GM13976 (cell line): ENCODE results near the gene DGKB.

ENCODE experiments used
- DNase-seq: peaks from one replicate; pipeline ENCODE4 v3.0.0; 2012; ENCODE audit warnings: low spot score
- in situ Hi-C: fragments of 300-500 bp; cut with MboI; formaldehyde crosslinking; loops from one replicate; pipeline ENCODE4 v1.12.0; 2022; ENCODE audit warnings: low sequenced_read_pairs, mixed read lengths, inconsistent platforms; ENCODE audit not compliant: unreplicated experiment
- TF ChIP-seq, protein P1 (sequence below): IDR thresholded peaks from 2 replicates; pipeline ENCODE4 v1.5.1; 2012; ENCODE audit warnings: borderline replicate concordance, mild to moderate bottlenecking; ENCODE audit not compliant: insufficient read depth; ENCODE audit errors: extremely low read depth, missing control alignments, control extremely low read depth

Gene DGKB

DNA sequence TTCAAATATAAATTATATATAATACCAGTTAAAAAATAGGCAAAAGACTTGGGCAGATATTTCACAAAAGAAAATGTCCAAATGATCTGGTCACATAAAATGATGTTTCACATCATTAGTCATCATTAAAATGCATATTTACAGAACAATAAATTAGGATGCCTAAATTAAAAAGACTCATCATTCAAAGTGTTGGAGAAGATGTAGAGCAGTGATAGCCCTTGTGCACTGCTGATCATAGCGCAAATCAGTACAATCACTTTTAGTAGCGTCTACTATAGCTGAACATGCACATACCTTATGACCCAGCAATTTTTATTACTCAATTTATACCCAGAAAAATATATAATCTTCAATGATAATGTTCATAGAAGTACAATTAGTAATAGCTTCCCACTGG, 579.8 kb downstream of the DGKB start:
- in situ Hi-C loops = no loop called here
- DNase-seq = no peak
- TF ChIP-seq, protein P1, sequence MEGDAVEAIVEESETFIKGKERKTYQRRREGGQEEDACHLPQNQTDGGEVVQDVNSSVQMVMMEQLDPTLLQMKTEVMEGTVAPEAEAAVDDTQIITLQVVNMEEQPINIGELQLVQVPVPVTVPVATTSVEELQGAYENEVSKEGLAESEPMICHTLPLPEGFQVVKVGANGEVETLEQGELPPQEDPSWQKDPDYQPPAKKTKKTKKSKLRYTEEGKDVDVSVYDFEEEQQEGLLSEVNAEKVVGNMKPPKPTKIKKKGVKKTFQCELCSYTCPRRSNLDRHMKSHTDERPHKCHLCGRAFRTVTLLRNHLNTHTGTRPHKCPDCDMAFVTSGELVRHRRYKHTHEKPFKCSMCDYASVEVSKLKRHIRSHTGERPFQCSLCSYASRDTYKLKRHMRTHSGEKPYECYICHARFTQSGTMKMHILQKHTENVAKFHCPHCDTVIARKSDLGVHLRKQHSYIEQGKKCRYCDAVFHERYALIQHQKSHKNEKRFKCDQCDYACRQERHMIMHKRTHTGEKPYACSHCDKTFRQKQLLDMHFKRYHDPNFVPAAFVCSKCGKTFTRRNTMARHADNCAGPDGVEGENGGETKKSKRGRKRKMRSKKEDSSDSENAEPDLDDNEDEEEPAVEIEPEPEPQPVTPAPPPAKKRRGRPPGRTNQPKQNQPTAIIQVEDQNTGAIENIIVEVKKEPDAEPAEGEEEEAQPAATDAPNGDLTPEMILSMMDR = no peak

DNA sequence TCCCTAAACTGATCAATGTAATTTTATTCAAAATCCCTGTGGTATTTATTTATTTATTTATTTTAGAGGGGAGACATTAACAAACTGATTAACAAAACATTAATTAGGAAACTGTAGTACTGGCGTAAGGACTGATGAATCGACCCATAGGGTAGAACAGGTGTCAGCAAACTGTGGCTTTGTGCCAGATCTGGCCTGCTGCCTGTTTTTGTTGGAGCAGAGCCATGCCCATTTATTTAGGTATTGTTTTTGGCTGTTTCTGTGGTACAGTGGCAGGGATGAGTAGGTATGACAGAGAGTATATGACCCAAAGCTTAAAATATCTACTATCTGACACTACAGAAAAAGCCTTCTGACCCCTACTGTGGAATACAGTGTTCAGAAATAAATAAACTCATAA, 580.6 kb downstream of the DGKB start:
- TF ChIP-seq, protein P1 = no peak
- in situ Hi-C loops = no loop called here
- no peak for DNase-seq

DNA sequence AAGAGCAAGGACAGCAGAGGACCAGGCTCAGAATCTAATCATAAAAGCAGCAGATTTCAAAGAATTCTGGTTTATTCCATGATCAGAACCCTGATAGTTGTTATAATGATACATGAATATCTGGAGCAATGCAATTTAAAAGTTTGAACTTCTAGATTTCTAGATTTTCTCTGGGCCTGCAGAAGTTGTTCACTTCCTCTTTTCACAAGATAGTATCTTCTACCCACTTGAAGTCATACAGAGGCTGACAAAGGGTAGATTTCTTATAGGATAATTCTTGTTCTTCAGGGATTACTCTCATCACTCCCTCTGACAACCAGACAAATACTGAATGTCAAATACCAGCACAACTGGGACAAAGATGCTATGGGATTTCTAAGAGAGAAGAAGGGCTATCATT, 593.1 kb downstream of the DGKB start:
- in situ Hi-C loops = no loop called here
- no peak for DNase-seq

DNA sequence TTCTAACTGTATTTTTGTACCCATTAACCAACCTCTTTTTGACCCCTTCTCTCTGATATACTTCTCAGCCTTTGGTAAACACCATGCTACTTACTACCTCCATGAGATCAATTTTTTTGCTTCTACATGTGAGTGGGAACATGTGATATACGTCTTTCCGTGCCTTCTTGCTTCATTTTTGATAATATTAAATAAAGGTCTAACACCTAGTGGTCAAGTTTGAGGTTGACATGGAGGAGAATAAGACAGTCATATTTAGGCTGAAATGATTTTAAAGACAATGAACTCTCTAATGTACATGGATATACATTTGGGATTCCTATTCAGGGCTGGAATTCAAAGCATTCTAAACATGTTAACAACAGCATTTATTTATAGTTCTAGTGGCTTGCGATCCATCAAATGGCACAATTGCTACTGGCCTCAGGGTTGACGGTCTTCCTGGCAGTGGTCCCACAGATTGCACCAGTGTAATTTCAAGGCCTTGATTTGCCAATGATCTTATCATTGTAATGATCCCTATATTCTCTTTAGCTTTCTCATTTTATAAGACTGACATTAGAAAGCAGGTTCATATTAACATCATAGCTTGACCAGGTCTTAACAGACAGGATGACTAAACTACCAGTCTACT, 597.2 kb downstream of the DGKB start:
- TF ChIP-seq, protein P1 = no peak
- in situ Hi-C loops = no loop called here
- no peak for DNase-seq

More for the DNA sequence above, 593.1 kb downstream of the DGKB start:
- TF ChIP-seq, protein P1 = no peak

DNA sequence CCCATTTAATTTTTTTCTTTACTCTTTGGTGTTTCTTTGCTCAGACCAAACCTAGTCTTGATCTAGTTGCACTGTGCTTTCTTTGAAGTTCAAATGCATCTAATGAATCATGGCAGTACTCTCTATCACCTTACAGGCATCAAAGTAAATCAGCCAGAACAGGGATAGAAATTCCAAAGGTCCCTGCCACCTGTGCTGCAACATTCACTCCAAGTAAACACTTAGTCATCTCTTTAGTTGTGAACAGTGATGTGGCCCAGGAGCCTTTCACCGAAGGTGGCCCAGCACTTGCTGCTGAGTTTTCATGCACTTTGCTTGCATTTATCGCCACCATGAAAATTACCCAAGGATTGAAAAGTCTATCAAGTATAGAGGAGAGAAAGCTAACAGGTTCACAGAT, 599.0 kb downstream of the DGKB start:
- no peak for DNase-seq
- TF ChIP-seq, protein P1 = no peak
- in situ Hi-C loops = no loop called here

DNA sequence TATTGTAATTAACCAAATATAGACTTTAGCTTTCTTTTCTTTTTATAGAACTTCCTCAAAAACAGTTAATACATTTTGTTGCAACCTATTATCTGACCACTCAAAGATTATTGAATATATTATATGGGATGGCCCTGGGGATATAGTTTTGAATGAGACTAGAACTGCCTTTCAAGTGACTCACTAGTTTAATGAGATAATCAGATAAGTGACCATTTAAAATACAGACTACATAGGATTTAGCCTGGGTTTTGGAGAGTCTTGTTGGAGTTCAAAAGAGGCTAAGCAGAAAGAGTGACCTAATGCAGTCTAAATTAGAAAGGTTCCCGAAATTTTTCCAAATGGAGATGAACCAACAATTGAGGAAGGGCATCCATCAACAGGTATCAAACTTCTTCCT, 607.9 kb downstream of the DGKB start:
- DNase-seq = no peak
- in situ Hi-C loops = no loop called here
- TF ChIP-seq, protein P1 = no peak
